H1 (cell line): ENCODE data around the gene BCL2L1. TPM values are rescaled to one million over a fixed set of nuclear protein-coding genes. Genes with fewer than 3 reads are reported as not detected.
A peak's percentile ranks its signal among the peaks of the same experiment; 100 is the strongest.

Experiments used
- CTCF ChIA-PET: fragments of 300-600 bp; sonication (Branson Sonifier 250); formaldehyde crosslinking; loops from one replicate; lab custom pipeline; 2021; ENCODE audit not compliant: partially characterized antibody; lab: Charles Lee
- POLR2A ChIA-PET: fragments of 300-600 bp; sonication (Branson Sonifier 250); formaldehyde crosslinking; loops from one replicate; lab custom pipeline; 2021; ENCODE audit warnings: inconsistent platforms; ENCODE audit not compliant: partially characterized antibody; lab: Charles Lee
- DNase-seq, 2 experiments: peaks; one replicate each; pipeline versions ENCODE4 v3.0.0 to v3.0.0-alpha.2; 2010 to 2022; ENCODE audit warnings: low spot score in 2 of 2, low read depth in 1 of 2, mixed read lengths in 1 of 2
- FAIRE-seq: peaks from 2 replicates; lab custom pipeline; 2011; peaks lifted over from hg19 to GRCh38; lab: Jason Lieb, UNC
- H2AFZ ChIP-seq: 2 replicates; pipeline ENCODE4 v1.8.1; 2012; ENCODE audit warnings: low read length, inconsistent platforms
- H2AK5ac ChIP-seq: 2 replicates; pipeline ENCODE4 v1.6.1; 2013; ENCODE audit warnings: low read depth, low read length
- H2BK120ac ChIP-seq: replicated peaks from 2 replicates; pipeline ENCODE3; 2013; ENCODE audit warnings: low read depth, low read length, inconsistent platforms
- H2BK12ac ChIP-seq: 2 replicates; pipeline ENCODE4 v1.6.1; 2013; ENCODE audit warnings: low read depth, low read length
- H2BK15ac ChIP-seq: 2 replicates; pipeline ENCODE4 v1.6.1; 2013; ENCODE audit warnings: low read length
- H2BK20ac ChIP-seq: 2 replicates; pipeline ENCODE4 v1.6.1; 2013; ENCODE audit warnings: low read length
- H2BK5ac ChIP-seq: 2 replicates; pipeline ENCODE4 v1.6.1; 2013; ENCODE audit warnings: low read depth, low read length
- H3K14ac ChIP-seq: 2 replicates; pipeline ENCODE4 v1.6.1; 2013; ENCODE audit warnings: inconsistent platforms; ENCODE audit not compliant: insufficient read length
- H3K18ac ChIP-seq: 2 replicates; pipeline ENCODE4 v1.6.1; 2013; ENCODE audit warnings: low read length; ENCODE audit errors: extremely low read depth
- H3K23ac ChIP-seq: 2 replicates; pipeline ENCODE4 v1.6.1; 2013; ENCODE audit warnings: inconsistent platforms; ENCODE audit not compliant: insufficient read length
- H3K23me2 ChIP-seq: 2 replicates; pipeline ENCODE4 v1.6.1; 2013; ENCODE audit warnings: low read depth, low read length
- H3K27ac ChIP-seq: 2 replicates; pipeline ENCODE4 v1.6.1; 2011; ENCODE audit warnings: low read depth, low read length, inconsistent platforms
- H3K27me3 ChIP-seq, 4 experiments: replicated peaks in 1 of 4; 1 replicate in 1 of 4; 2 replicates in 3 of 4; pipeline versions ENCODE4 v1.6.1 to v1.8.1; 2011 to 2013; ENCODE audit warnings: low read length in 3 of 4, mild to moderate bottlenecking in 3 of 4, inconsistent platforms in 2 of 4, mixed read lengths in 2 of 4, moderate library complexity in 1 of 4; ENCODE audit not compliant: control insufficient read depth in 3 of 4, insufficient read depth in 3 of 4; ENCODE audit errors: extremely low read depth in 1 of 4
- H3K36me3 ChIP-seq, 4 experiments: 2 replicates each; pipeline versions ENCODE4 v1.6.1 to v1.8.1; 2011 to 2013; ENCODE audit warnings: mild to moderate bottlenecking in 4 of 4, low read length in 3 of 4, moderate library complexity in 2 of 4, control low read depth in 1 of 4, inconsistent platforms in 1 of 4; ENCODE audit not compliant: insufficient read depth in 4 of 4, control insufficient read depth in 2 of 4
- H3K4ac ChIP-seq: replicated peaks from 2 replicates; pipeline ENCODE3; 2013; ENCODE audit warnings: low read length, low read depth, mixed read lengths, inconsistent platforms; ENCODE audit not compliant: insufficient read length
- H3K4me1 ChIP-seq, 4 experiments: replicated peaks in 1 of 4; 1 replicate in 1 of 4; 2 replicates in 3 of 4; pipeline versions ENCODE4 v1.6.1 to v1.8.1; 2011 to 2013; ENCODE audit warnings: low read length in 3 of 4, inconsistent platforms in 2 of 4, mixed read lengths in 1 of 4; ENCODE audit not compliant: insufficient read depth in 4 of 4, control insufficient read depth in 3 of 4
- H3K4me2 ChIP-seq, 2 experiments: 2 replicates each; pipeline versions ENCODE4 v1.6.1 to v1.8.1; 2011 to 2013; ENCODE audit warnings: low read depth in 2 of 2, low read length in 2 of 2, control low read depth in 1 of 2, inconsistent platforms in 1 of 2, mild to moderate bottlenecking in 1 of 2; ENCODE audit not compliant: insufficient read depth in 1 of 2
- H3K4me3 ChIP-seq, 4 experiments: fragments of 200-600, 300-600 bp in 1 of 4; sonication (generic), shearing (Covaris generic), sonication (Bioruptor Twin) in 1 of 4; 2 replicates each; pipeline versions ENCODE4 v1.5.1 to v1.8.1; 2011 to 2016; ENCODE audit warnings: low read length in 4 of 4, low read depth in 3 of 4, control low read depth in 2 of 4, inconsistent platforms in 2 of 4, mild to moderate bottlenecking in 2 of 4, mixed read lengths in 1 of 4, moderate library complexity in 1 of 4; ENCODE audit not compliant: insufficient read depth in 2 of 4; ENCODE audit errors: extremely low read depth in 1 of 4
- H3K56ac ChIP-seq: replicated peaks from 2 replicates; pipeline ENCODE3; 2013; ENCODE audit warnings: low read depth, mild to moderate bottlenecking, mixed read lengths, low read length, inconsistent platforms; ENCODE audit not compliant: insufficient read length
- H3K79me1 ChIP-seq: 2 replicates; pipeline ENCODE4 v1.6.1; 2013; ENCODE audit warnings: low read depth, low read length, control low read depth
- H3K79me2 ChIP-seq, 2 experiments: 2 replicates each; pipeline versions ENCODE4 v1.6.1 to v1.8.1; 2012 to 2013; ENCODE audit warnings: low read length in 2 of 2, mild to moderate bottlenecking in 2 of 2, inconsistent platforms in 1 of 2; ENCODE audit not compliant: insufficient read depth in 2 of 2, control insufficient read depth in 1 of 2
- H3K9ac ChIP-seq, 4 experiments: replicated peaks in 1 of 4; 1 replicate in 1 of 4; 2 replicates in 3 of 4; pipeline versions ENCODE4 v1.6.1 to v1.8.1; 2011 to 2013; ENCODE audit warnings: low read depth in 3 of 4, low read length in 3 of 4, control low read depth in 2 of 4, mild to moderate bottlenecking in 2 of 4, moderate library complexity in 2 of 4, inconsistent platforms in 1 of 4; ENCODE audit errors: extremely low read depth in 1 of 4
- H3K9me3 ChIP-seq, 2 experiments: 2 replicates each; pipeline versions ENCODE4 v1.6.1 to v1.8.1; 2012 to 2013; ENCODE audit warnings: mild to moderate bottlenecking in 2 of 2, moderate library complexity in 2 of 2, control low read depth in 1 of 2, inconsistent platforms in 1 of 2, low read depth in 1 of 2, low read length in 1 of 2, mixed read lengths in 1 of 2; ENCODE audit not compliant: insufficient read depth in 2 of 2
- H4K20me1 ChIP-seq, 2 experiments: replicated peaks in 1 of 2; 2 replicates each; pipeline versions ENCODE3 to v1.8.1; 2011 to 2013; ENCODE audit warnings: inconsistent platforms in 2 of 2, low read length in 2 of 2, mild to moderate bottlenecking in 1 of 2; ENCODE audit not compliant: insufficient read depth in 2 of 2, control insufficient read depth in 1 of 2
- H4K5ac ChIP-seq: 2 replicates; pipeline ENCODE4 v1.6.1; 2013; ENCODE audit warnings: low read length, low read depth, mixed read lengths, inconsistent platforms; ENCODE audit not compliant: insufficient read length
- H4K8ac ChIP-seq: 2 replicates; pipeline ENCODE4 v1.8.0; 2013; ENCODE audit warnings: mild to moderate bottlenecking, moderate library complexity, low read length, inconsistent platforms; ENCODE audit not compliant: insufficient read depth; ENCODE audit errors: extremely low read depth
- H4K91ac ChIP-seq: replicated peaks from 2 replicates; pipeline ENCODE3; 2013; ENCODE audit warnings: low read length, mixed read lengths, inconsistent platforms; ENCODE audit not compliant: insufficient read length
- BCL11A ChIP-seq, 2 experiments: IDR thresholded peaks; one replicate each; pipeline ENCODE4 v1.6.1; 2011; ENCODE audit warnings: low read depth in 2 of 2, low read length in 2 of 2, mild to moderate bottlenecking in 2 of 2
- CBX8 ChIP-seq: fragments of 300-800, 300-1000 bp; sonication (generic); IDR thresholded peaks from 2 replicates; pipeline ENCODE4 v1.7.1; 2016; ENCODE audit warnings: low read depth, low read length, borderline replicate concordance
- CHD2 ChIP-seq: IDR thresholded peaks from 2 replicates; pipeline ENCODE4 v1.6.1; 2012; ENCODE audit warnings: low read length, improper control_type of control experiment
- E2F6 ChIP-seq: IDR thresholded peaks from 2 replicates; pipeline ENCODE4 v1.6.1; 2012; ENCODE audit warnings: inconsistent platforms
- FOSL1 ChIP-seq: IDR thresholded peaks from 2 replicates; pipeline ENCODE4 v1.6.1; 2011; ENCODE audit warnings: mild to moderate bottlenecking, low read depth, low read length, moderate library complexity; ENCODE audit not compliant: insufficient read depth
- GTF2F1 ChIP-seq: IDR thresholded peaks from 2 replicates; pipeline ENCODE4 v1.6.1; 2012; ENCODE audit warnings: low read depth, low read length, improper control_type of control experiment, borderline replicate concordance
- HDAC6 ChIP-seq: IDR thresholded peaks from one replicate; pipeline ENCODE4 v1.7.1; 2012; ENCODE audit warnings: low read depth, mild to moderate bottlenecking, inconsistent platforms, low read length, moderate library complexity
- NRF1 ChIP-seq: IDR thresholded peaks from 2 replicates; pipeline ENCODE4 v1.6.1; 2011; ENCODE audit warnings: mild to moderate bottlenecking, low read depth, low read length, improper control_type of control experiment
- RNF2 ChIP-seq: fragments of 200-900, 300-1000 bp; sonication (generic); IDR thresholded peaks from 2 replicates; pipeline ENCODE4 v1.7.1; 2016; ENCODE audit warnings: borderline replicate concordance, low read depth, mild to moderate bottlenecking, antibody characterized with exemption, low read length; ENCODE audit not compliant: poor library complexity, severe bottlenecking; ENCODE audit errors: missing control alignments
- TAF1 ChIP-seq: IDR thresholded peaks from 2 replicates; pipeline ENCODE4 v1.6.1; 2011; ENCODE audit warnings: mild to moderate bottlenecking, low read depth, low read length
- WGBS, 2 experiments: shearing (Covaris generic) in 1 of 2; methylation state at CpG; one replicate each; pipeline versions ENCODE4 v1.1.6 to v1.1.7; 2013 to 2015; ENCODE audit warnings: low lambda C conversion rate in 2 of 2, mixed read lengths in 2 of 2, inconsistent platforms in 1 of 2, low coverage in 1 of 2, missing lambda C conversion rate in 1 of 2; ENCODE audit not compliant: insufficient replicate concordance in 2 of 2, insufficient coverage in 1 of 2, insufficient read length in 1 of 2; ENCODE audit errors: extremely low coverage in 1 of 2, missing lambda C conversion rate in 1 of 2; 5-methylcytosine and 5-hydroxymethylcytosine counted together
- polyA plus RNA-seq, 7 experiments: library from polyadenylated mRNA; depleted of rRNA in 3 of 7; stranded (reverse) in 5 of 7; unstranded in 2 of 7; fragments of >200 nt in 5 of 7; fragments of 200-250 nt in 2 of 7; gene quantifications; 1 replicate in 5 of 7; 2 replicates in 1 of 7; 4 replicates in 1 of 7; pipeline versions ENCODE4 v1.2.1 to v1.2.3, GENCODE V29; 2011 to 2013; ENCODE audit warnings: missing spikeins in 2 of 7, mixed read lengths in 2 of 7
- total RNA-seq: library from RNA; stranded (reverse); fragmentation: NEBNext Ultra II Directional; extraction: Animal tissue kit (Norgen Biotek cat#: 25700); gene quantifications from 2 replicates; pipeline ENCODE4 v1.2.1, GENCODE V29; 2021

BCL2L1 gene
- total and polyA plus RNA-seq, 2 of the 8 experiments (the other 6 are each of a cell fraction or from before 2014, with no cell fraction given), result 64.9 to 66.1 TPM

GRCh38 chr20:31740656-31741323 is 18.1 kb upstream of the BCL2L1 start:
- Histone ChIP-seq H3K79me2 (peaks cover 15 to 50% of the 10 kb centered on the region in 2 experiments), H3K4me3 (peak overlapping the region; percentile 78 to 99 (median 82); a peak in 7 of 8 replicates), H4K20me1 (peaks cover 0 to 4% of the 10 kb centered on the region in 2 experiments), H2BK15ac (no peak overlapping the region), H4K91ac (no peak overlapping the region), H2BK20ac (no peak overlapping the region), H2AK5ac (no peak overlapping the region), H3K9me3 (no peaks in the 10 kb centered on the region), H2BK120ac (no peak overlapping the region), H3K56ac (no peak overlapping the region), H3K4me2 (peak overlapping the region; percentile 84 to 88), H3K36me3 (peaks cover 5 to 28% (median 17%) of the 10 kb centered on the region in 4 experiments; a peak in 5 of 8 replicates), H4K8ac (no peak overlapping the region), H3K27ac (no peak overlapping the region), H2BK12ac (no peak overlapping the region), H4K5ac (no peak overlapping the region), H2AFZ (no peak overlapping the region), H3K9ac (peak overlapping the region in 1 of 4 experiments; percentile 16; a peak in 1 of 7 replicates), H3K4ac (no peak overlapping the region), H3K27me3 (no peaks in the 10 kb centered on the region; a peak in 1 of 7 replicates), H3K23ac (no peak overlapping the region), H2BK5ac (no peak overlapping the region), H3K18ac (no peak overlapping the region), H3K23me2 (no peaks in the 10 kb centered on the region; the same call in none of the 2 replicates), H3K14ac (no peak overlapping the region), H3K4me1 (peaks cover 0 to 8% (median 2%) of the 10 kb centered on the region in 4 experiments; a peak in 3 of 7 replicates), H3K79me1 (no peaks in the 10 kb centered on the region)
- WGBS, 2 experiments, result 83% methylated on average over 1 of the region's 1 CpG; no CpG with 5 or more reads in 1 of the 2 experiments
- DNase-seq, result no peak
- no peak for FAIRE-seq
- POLR2A ChIA-PET, result interaction anchor here (0.6 kb wide), 1 partner anchor 134 kb away, joined by 3 read pairs; no protein-coding TSS in a partner anchor
- CTCF ChIA-PET, result interaction anchor here (0.6 to 1.6 kb wide), 5 partner anchors 11 to 285 kb away, joined by 3 to 4 read pairs (median 3); no protein-coding TSS in a partner anchor
- no peak for TF ChIP-seq BCL11A (IDR thresholded peaks at IDR 0.05; ENCODE audit: low read depth in 2 of 2, low read length in 2 of 2)
- TF ChIP-seq TAF1, result no peak
- TF ChIP-seq FOSL1, result no peak
- TF ChIP-seq CHD2, result no peak
- no peak for TF ChIP-seq E2F6
- no peak for TF ChIP-seq CBX8
- TF ChIP-seq HDAC6, result no peak
- TF ChIP-seq GTF2F1, result no peak
- no peak for TF ChIP-seq RNF2
- TF ChIP-seq NRF1, result no peak
